OCI-M2 (cell line): Measurements from ENCODE around the gene GAK.

Experiments
- DNase-seq: peaks from one replicate; lab custom pipeline; 2025; ENCODE audit not compliant: unreplicated experiment; lab: John Stamatoyannopoulos, UW

Gene GAK

DNA sequence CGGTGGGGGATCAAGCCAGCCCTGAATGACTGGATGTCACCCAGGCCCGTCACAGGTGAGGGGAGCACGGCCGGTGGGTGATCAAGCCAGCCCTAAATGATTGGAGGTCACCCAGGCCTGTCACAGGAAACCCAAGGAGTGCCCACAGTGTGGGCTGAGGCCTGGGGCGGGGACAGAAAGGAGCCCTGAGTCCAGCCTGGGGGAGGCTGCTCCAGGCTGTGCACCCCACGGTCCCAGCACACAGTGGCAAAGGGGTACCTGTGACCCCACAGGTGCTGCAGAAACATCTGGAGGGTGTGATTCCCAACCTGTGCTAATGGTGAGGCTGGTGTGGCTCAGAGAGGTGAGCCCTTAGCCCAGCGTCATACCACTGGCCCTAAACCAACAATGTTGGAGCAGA is 100.0 kb downstream of the GAK start:
- no peak for DNase-seq

DNA sequence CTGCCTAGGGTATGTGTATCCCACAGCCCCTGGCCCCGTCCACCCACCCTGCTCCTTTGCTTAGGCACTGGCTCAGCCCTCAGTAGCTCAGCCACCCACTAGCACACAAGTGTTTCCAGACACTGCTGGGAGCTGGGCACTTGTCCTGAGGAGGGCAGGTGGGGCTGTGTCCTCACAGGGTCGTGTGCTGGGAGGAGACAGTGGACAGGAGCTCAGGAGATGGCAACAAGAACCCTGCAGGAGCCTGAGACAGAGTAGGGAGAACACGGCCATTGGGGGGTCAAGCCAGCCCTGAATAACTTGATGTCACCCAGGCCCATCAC is 100.7 kb downstream of the GAK start:
- DNase-seq, result no peak

DNA sequence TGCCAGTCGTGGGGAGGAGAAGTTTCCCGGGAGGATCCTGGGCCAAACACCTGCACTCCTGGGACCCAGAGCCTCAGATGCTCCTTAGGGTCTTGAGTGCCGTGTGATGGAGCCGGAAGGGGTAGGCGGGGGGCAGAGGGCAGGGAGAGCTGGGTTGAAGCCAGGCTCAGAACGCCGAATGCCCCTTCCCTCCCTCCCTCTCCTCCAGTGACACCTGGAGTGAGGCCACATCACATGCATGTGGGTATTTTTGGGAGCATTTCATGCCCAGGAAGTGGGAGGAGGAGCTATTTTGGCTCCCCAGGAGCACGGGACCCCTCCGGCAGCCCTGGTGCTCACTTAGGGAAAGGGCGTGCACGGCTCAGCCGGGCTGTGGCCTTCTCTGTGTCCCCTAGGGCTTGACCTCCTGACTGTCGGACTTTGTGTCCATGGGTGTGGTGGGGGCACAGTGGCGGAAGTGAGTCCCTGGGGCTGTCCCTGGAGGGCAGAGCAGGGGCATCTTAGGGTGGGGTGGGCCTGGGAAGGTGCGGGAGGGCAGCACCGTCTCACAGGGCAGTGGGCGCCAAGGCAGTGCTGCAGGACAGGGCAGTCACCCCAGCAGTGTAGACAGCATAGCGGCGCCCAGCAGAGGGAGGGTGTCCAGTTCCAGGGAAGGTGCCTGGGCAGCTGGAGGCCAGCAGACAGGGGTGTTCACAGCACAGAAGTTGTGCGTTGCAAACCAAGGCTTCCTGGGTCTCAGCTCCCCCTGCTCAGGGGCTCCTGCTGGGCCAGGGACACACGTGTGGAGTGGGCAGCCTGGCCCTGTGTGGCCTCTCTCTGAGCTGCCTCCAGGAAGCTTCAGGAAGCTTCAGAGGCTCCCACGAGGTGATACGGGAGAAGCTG is 101.3 kb downstream of the GAK start:
- no peak for DNase-seq

DNA sequence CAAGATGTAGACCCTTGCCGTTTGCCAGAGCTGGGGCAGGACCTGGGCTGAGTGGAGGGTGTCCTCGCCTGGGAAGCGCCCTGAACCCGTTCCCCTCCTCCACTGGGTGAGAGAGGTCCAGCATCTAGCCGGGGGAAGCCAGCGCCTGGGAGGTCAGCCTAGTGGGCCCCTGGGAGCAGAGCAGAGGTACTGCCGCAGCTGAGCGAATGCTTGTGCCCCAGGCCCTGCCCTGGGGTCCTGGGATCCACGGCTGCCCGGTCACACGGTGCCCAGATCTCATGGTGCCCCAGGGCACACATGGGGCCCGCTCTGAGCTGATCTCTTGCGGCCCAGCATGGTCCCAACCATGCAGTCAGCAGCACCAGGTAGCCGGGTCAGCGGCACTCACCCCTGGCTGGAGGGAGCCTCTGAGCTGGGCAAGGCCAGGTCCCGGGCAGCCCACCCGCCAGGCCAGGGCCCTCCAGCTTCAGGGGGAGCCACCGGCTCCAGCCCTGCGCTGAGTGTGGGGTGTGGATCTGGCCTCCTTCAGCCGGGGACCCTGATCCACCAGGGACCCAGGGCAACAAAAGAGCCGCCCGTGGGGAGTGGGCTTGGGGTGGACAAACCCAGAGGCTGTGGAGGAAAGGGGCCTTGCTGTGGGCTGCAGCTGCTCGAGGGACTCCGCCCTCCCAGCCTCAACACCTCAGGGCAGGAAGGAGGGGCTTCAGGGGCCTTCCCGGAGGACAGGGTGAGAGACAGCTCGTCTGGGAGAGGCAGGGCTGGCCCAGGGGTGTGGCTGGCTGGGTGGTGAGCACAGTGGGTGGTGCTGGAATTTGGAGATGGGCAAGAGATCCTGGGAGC is 102.1 kb downstream of the GAK start:
- DNase-seq, result no peak

DNA sequence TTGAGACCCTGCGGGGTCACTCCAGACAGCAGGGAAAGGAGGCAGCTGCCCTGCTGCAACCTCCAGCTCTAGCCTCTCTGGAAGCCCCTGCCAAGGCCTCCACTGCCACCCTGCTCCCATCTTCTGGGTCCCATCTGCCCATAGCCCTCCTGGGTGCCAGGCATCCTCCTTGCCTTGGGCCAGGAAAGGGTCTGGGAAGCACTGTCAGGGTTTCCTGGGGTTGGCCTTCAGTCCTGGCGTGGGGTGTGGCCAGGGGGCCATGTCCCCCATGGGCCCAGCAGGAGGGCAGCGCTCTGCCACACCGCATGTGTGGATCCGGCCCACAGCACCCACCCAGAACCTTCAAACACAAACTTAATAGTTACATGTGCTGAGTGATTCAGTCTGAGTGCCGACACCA is 102.8 kb downstream of the GAK start:
- no peak for DNase-seq

DNA sequence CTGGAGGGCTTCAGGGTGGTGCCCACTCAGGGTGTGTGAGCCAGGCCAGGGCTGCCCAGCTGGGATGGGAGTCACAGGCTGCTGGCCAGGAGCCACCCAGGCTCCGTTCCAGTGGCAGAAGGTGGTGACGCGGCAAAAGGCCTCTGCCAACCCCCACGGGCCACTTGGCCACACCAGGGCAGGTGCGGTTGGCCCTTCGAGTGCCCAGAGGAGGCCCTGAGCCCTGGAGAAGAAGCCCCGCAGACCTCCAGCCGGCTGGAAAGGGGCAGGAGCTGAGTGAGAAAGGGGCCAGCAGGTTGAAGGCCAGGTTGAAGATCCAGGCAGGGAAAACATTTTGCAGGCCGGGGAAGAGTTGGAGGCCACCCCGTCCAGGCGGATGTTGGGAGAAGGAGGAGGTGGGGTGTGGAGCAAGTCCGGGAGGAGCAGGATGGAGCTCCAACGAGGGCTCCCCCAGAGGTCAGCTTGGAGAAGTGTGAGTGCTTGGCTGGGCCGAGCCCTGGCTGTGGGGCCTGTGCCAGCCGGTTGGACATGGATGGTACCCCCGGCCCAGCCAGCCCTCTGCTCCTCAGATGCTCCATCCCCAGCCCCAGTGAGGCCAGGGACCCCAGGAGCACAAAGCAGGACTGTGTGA is 103.4 kb downstream of the GAK start:
- no peak for DNase-seq

DNA sequence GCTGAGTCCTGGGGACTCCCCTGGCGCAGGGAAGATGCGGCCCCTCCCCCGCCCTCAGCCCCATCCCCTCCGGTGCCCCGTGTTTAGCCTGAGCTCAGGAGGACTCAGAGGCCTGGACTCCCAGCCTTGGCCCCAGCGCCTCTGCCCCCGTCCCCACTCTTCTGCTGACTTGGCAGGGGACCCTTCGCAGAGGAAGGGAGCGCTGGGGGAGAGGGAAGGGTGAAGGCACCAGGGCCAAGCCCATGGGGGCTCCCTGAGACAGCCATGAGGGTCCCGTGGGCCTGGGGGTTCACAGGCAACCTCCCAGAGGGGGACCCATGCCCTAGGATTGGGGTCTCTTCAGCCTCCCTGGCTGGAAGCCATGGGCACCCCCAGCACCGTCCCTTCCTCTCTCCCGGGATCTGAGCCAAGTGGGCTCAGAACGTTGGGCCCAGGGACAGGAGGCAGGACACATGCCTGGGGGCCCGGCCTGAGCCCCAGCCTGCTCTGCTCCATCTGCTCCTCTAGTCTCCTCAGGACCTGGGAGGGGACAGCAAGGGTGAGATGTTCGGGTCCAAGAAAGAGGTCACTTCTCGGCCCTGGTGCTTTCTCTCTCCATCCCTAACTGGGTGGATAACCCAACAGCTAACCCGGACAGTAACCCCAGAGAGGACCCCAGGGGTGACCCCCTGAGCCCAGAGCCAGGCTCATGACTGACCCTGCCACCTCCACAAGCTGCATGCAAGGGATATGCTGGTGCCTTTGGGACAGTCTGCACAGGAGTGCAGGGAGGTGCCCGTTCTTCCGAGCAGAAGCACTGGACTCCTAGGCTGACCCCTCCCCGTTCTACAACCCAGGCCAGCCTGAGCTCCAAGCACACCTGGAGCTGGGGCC is 104.7 kb downstream of the GAK start:
- no peak for DNase-seq

DNA sequence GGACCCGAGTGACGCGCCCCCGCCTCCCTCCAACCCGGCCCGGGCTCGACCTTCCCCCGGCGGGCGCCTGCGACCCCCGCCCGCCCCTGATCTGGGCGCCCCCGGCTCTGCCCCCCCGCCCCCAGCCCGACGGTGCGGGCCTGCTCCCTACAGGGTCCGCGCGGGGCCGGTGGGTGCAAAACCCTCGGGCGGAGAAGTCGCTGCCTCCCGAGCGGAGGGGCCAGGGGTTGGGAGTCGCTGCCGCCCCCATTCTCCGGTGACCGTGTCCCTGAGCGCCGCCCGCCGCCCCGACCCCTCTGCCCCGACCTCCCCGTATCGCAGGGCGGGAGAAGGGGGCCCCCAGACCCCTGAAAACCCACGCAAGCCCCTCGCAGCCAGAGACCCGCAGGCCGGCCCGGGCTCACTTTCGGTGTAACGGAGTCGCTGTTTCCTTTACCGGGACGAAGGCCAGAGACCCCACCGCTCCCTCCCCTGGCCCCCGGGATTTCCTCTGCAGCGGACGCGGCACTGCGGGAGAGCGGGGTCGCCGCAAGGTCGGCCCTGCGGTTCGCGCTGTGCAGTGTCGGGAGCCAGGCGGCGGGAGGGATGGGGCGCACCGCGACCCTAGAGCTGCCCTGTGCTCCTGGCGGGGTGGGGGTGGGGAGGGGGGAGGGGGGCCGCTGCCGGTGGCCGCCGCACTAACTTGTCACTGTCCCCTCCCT is 105.5 kb downstream of the GAK start:
- no peak for DNase-seq

DNA sequence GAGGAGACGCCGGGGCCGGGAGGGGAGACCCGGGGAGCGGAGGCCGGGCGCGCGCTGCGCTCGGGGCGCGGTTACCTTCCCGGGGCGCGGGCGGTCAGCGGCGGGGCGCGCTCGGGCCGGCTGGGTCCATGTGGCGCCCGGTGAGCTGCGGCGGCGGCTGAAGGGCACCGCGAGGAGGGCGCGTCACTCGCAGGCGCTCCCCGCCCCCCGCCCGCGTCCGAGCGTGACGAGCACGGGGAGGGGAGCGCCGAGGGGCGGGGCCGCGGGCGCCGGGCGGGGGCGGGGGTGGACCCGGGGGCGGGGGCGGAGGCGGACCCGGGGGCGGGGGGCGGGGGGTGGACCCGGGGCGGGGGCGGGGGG is 106.2 kb downstream of the GAK start, which contains the start of gene CPLX1:
CPLX1 (minus strand) TSS at position 159 of the 360 bp plus-strand sequence. CDS start 1,607 bp downstream, outside the sequence.
- DNase-seq, result no peak

DNA sequence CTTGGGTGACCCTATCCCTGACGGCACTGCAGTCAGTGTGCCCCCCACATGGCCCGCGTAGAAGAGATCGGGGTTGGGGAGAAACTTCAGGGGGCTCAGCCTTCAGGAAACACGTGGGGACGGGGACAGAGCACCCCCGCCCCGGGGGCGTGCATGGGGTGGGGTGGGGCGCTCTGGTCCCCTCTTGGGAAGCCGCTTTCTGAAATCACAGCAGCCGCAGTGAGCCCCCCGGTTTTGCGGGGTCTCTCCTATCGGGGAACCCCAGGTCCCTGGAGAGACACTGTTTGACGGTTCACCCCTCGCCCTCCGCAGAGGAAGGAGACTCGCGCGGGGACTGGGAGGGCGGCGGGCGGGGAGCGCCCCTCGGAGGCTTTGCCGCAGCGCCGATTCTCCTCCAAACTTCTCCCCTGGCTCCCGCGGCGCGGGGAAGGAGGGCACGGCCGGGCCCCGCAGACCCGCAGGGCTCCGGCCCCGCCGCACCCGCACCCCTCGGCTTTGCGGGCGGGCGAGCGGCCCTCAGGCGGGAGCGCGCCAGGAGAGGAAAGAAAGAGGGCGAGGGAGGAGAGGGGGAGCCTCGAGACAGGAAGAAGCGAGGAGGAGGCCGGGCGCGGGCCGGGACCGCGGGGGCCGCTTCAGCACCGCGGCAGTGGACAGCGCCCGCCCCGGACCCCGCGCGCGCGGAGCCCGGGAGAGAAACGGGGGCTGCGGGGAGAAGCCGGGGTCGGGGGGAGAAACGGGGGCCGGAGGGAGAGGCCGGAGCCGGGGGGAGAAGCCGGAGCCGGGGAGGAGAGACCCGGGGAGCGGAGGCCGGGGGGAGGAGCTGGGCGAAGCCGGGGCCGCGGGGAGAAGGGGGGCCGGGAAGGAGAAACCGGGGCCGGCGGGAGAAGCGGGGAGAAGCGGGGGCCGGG is 106.8 kb downstream of the GAK start:
- no peak for DNase-seq

DNA sequence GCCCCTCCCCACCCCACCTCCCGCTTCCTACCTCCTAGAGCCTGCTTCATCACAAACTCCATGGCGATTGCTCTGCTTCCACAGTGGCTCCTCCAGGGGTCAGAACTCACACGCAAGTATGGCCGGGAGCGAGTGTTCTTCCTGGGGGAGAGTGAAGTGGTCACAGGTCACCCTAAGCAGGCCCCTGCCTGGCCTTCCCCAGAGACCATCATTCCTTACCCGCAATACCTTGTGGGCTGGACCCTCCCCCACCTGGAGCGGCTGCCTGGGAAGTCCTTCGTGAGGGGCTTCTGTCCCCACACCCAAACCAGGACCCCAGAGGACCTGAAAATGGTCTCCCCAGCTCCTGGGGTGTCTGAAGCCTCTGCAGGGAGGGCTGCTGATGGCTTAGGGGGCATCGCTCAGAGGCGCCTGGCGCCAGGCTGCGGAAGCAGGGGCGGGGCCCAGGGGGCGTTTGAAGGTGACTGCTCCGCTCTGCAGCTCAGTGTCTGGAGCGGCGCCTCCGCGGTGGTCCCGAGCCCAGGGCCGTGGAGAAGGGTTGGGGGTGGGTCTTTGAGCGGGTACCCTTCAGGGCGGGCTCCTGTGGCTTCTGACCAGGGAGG is 107.6 kb downstream of the GAK start:
- no peak for DNase-seq

DNA sequence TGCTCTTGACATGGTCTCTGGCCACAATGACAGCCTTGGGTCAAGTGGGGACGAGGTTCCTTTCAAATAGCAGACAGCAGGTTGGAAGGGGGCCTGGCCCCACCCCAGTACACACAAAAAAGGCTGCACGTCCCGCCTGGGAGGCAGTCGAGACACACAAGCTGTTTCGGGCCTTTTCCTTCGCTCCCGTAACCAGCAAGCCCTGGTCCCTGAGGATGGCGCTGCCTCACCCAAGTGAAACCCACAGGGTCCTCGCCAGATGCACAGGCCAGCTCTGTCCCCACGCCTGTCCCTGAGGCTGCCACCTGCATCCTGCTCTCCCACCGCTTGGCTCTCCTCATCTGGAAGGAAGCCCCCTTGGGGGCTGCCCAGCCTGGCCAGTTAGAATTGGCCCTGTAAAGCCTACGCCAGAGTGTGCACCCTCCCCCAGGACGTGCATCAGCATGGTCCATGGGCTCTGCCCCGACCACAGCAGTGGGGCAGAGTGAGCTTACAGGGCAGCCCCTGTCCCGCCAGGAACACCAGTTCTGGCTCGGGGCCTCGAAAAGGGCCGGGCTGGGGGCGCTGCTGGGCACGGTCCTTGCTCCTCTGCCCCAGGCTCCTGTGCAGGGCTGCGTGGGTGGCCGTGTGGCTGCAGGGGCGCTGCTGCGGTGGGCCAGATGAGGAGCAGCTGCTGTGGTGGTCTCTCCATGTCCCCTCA is 108.2 kb downstream of the GAK start:
- DNase-seq, result no peak

DNA sequence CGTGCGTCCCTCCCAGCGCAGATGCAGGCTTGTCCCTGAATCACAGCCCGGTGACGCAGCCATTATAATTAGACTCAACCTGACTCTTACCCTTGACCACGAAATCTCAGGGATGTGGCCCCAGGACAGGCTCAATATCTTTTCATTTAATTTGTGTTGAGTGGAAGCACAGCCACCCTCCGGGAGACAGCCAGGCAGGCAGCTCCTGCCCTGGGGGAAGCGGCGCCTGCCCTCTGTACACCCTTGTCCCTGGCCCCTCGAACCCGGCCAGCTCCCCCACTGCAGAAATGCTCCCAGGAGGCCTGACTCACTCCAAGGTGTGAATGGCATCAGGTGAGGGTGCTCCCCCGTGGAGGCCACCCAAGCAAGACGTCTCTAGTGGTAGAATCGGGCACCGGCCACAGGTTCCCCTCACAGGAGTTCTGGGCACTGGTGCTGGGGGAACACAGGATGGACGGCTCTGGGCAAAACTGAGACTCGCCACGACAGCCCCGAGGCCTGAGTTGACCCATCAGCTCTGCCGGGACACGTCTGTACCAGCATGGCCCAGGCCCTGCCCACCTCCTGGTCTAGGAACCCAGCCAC is 108.8 kb downstream of the GAK start:
- no peak for DNase-seq

DNA sequence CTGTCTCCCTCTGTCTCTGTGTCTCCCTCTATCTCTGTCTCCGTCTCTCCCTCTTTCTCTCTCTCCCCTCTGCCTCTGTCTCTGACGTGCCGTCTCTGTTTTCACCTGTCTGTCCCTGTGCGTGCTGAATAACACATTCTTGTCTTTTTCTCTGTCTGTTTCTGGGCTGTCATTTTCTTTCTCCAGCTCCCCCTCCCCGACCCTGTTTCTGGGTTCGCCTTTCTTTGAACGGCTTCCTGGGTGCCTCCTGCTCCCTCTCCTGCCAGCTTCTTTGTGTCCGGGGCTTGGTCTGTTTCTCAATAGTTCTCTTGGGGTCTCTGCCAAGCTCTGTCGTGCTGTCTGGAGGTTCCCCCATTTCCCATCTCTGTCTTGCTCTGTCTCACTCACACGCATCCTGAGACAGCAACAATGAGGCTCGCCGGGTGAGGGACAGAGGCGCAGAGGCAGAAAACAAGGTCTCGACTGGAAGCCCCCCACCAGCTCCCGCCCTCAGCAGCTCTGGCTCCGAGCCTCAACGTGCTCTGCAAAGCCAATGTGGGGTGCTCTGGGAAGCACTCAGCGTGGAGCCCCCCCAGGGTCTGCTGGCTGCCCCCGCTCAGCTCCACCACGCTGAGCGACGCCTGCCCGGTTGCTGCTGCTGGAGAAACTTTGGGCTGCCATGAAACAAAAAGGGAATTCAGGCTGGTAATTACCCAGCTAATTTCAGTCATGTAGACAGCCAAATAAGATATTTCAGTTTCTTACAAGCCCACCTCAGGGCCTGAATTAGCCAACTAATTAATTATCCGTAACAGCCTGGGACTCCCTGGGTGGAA is 109.5 kb downstream of the GAK start:
- no peak for DNase-seq

DNA sequence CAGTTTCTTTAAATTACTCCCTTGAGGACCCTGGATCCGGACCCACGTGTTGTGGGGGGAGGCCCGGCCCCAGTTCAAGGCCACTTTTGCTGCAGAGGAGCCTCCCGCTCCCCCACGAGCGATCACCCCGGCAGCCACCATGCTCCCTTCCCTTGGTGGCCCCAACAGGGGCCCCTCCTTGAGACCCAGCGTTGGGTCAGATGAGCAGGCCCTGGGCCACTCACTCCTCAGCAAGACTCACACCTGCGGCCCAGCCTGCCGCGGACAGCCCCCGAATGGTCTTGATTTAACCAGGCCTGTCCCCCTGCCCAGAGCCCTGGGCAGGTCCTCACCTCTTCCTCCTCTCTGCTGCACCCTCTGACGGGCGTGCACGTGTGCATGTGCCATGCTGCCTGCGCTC is 110.5 kb downstream of the GAK start:
- no peak for DNase-seq

DNA sequence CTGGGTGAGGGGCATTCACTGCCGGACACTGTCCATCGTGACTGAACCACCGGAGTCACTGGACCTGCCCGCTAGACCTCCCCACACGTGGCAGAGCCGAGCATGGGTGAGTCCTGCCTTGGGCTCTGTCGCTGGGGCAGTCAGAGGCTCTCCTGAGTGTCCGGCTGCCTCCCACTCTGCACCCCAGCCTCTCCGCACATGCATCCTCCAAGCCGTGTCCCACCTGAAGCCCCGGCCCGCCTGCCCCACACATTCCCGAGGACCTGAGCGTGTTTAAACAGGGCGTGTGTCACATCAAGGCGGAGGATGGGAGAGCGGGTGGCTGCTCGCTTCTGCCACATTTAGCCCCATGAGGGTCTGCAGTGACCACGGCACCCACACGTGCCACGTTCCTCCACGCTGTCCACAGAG is 110.9 kb downstream of the GAK start:
- no peak for DNase-seq
